H1 (cell line): Measurements from ENCODE around the gene DXO. TPM values are rescaled to one million over a fixed set of nuclear protein-coding genes. Genes with fewer than 3 reads are reported as not detected.

Source experiments
- CTCF ChIA-PET: fragments of 300-600 bp; sonication (Branson Sonifier 250); formaldehyde crosslinking; loops from one replicate; lab custom pipeline; 2021; ENCODE audit not compliant: partially characterized antibody; lab: Charles Lee
- POLR2A ChIA-PET: fragments of 300-600 bp; sonication (Branson Sonifier 250); formaldehyde crosslinking; loops from one replicate; lab custom pipeline; 2021; ENCODE audit warnings: inconsistent platforms; ENCODE audit not compliant: partially characterized antibody; lab: Charles Lee
- DNase-seq, 2 experiments: peaks; one replicate each; pipeline versions ENCODE4 v3.0.0 to v3.0.0-alpha.2; 2010 to 2022; ENCODE audit warnings: low spot score in 2 of 2, low read depth in 1 of 2, mixed read lengths in 1 of 2
- FAIRE-seq: peaks from 2 replicates; lab custom pipeline; 2011; peaks lifted over from hg19 to GRCh38; lab: Jason Lieb, UNC
- H2AFZ ChIP-seq: 2 replicates; pipeline ENCODE4 v1.8.1; 2012; ENCODE audit warnings: low read length, inconsistent platforms
- H2AK5ac ChIP-seq: 2 replicates; pipeline ENCODE4 v1.6.1; 2013; ENCODE audit warnings: low read depth, low read length
- H2BK120ac ChIP-seq: replicated peaks from 2 replicates; pipeline ENCODE3; 2013; ENCODE audit warnings: low read depth, low read length, inconsistent platforms
- H2BK12ac ChIP-seq: 2 replicates; pipeline ENCODE4 v1.6.1; 2013; ENCODE audit warnings: low read depth, low read length
- H2BK15ac ChIP-seq: 2 replicates; pipeline ENCODE4 v1.6.1; 2013; ENCODE audit warnings: low read length
- H2BK20ac ChIP-seq: 2 replicates; pipeline ENCODE4 v1.6.1; 2013; ENCODE audit warnings: low read length
- H2BK5ac ChIP-seq: 2 replicates; pipeline ENCODE4 v1.6.1; 2013; ENCODE audit warnings: low read depth, low read length
- H3K14ac ChIP-seq: 2 replicates; pipeline ENCODE4 v1.6.1; 2013; ENCODE audit warnings: inconsistent platforms; ENCODE audit not compliant: insufficient read length
- H3K18ac ChIP-seq: 2 replicates; pipeline ENCODE4 v1.6.1; 2013; ENCODE audit warnings: low read length; ENCODE audit errors: extremely low read depth
- H3K23ac ChIP-seq: 2 replicates; pipeline ENCODE4 v1.6.1; 2013; ENCODE audit warnings: inconsistent platforms; ENCODE audit not compliant: insufficient read length
- H3K23me2 ChIP-seq: 2 replicates; pipeline ENCODE4 v1.6.1; 2013; ENCODE audit warnings: low read depth, low read length
- H3K27ac ChIP-seq: 2 replicates; pipeline ENCODE4 v1.6.1; 2011; ENCODE audit warnings: low read depth, low read length, inconsistent platforms
- H3K27me3 ChIP-seq, 4 experiments: replicated peaks in 1 of 4; 1 replicate in 1 of 4; 2 replicates in 3 of 4; pipeline versions ENCODE4 v1.6.1 to v1.8.1; 2011 to 2013; ENCODE audit warnings: low read length in 3 of 4, mild to moderate bottlenecking in 3 of 4, inconsistent platforms in 2 of 4, mixed read lengths in 2 of 4, moderate library complexity in 1 of 4; ENCODE audit not compliant: control insufficient read depth in 3 of 4, insufficient read depth in 3 of 4; ENCODE audit errors: extremely low read depth in 1 of 4
- H3K36me3 ChIP-seq, 4 experiments: 2 replicates each; pipeline versions ENCODE4 v1.6.1 to v1.8.1; 2011 to 2013; ENCODE audit warnings: mild to moderate bottlenecking in 4 of 4, low read length in 3 of 4, moderate library complexity in 2 of 4, control low read depth in 1 of 4, inconsistent platforms in 1 of 4; ENCODE audit not compliant: insufficient read depth in 4 of 4, control insufficient read depth in 2 of 4
- H3K4ac ChIP-seq: replicated peaks from 2 replicates; pipeline ENCODE3; 2013; ENCODE audit warnings: low read length, low read depth, mixed read lengths, inconsistent platforms; ENCODE audit not compliant: insufficient read length
- H3K4me1 ChIP-seq, 4 experiments: replicated peaks in 1 of 4; 1 replicate in 1 of 4; 2 replicates in 3 of 4; pipeline versions ENCODE4 v1.6.1 to v1.8.1; 2011 to 2013; ENCODE audit warnings: low read length in 3 of 4, inconsistent platforms in 2 of 4, mixed read lengths in 1 of 4; ENCODE audit not compliant: insufficient read depth in 4 of 4, control insufficient read depth in 3 of 4
- H3K4me2 ChIP-seq, 2 experiments: 2 replicates each; pipeline versions ENCODE4 v1.6.1 to v1.8.1; 2011 to 2013; ENCODE audit warnings: low read depth in 2 of 2, low read length in 2 of 2, control low read depth in 1 of 2, inconsistent platforms in 1 of 2, mild to moderate bottlenecking in 1 of 2; ENCODE audit not compliant: insufficient read depth in 1 of 2
- H3K4me3 ChIP-seq, 4 experiments: fragments of 200-600, 300-600 bp in 1 of 4; sonication (generic), shearing (Covaris generic), sonication (Bioruptor Twin) in 1 of 4; 2 replicates each; pipeline versions ENCODE4 v1.5.1 to v1.8.1; 2011 to 2016; ENCODE audit warnings: low read length in 4 of 4, low read depth in 3 of 4, control low read depth in 2 of 4, inconsistent platforms in 2 of 4, mild to moderate bottlenecking in 2 of 4, mixed read lengths in 1 of 4, moderate library complexity in 1 of 4; ENCODE audit not compliant: insufficient read depth in 2 of 4; ENCODE audit errors: extremely low read depth in 1 of 4
- H3K56ac ChIP-seq: replicated peaks from 2 replicates; pipeline ENCODE3; 2013; ENCODE audit warnings: low read depth, mild to moderate bottlenecking, mixed read lengths, low read length, inconsistent platforms; ENCODE audit not compliant: insufficient read length
- H3K79me1 ChIP-seq: 2 replicates; pipeline ENCODE4 v1.6.1; 2013; ENCODE audit warnings: low read depth, low read length, control low read depth
- H3K79me2 ChIP-seq, 2 experiments: 2 replicates each; pipeline versions ENCODE4 v1.6.1 to v1.8.1; 2012 to 2013; ENCODE audit warnings: low read length in 2 of 2, mild to moderate bottlenecking in 2 of 2, inconsistent platforms in 1 of 2; ENCODE audit not compliant: insufficient read depth in 2 of 2, control insufficient read depth in 1 of 2
- H3K9ac ChIP-seq, 4 experiments: replicated peaks in 1 of 4; 1 replicate in 1 of 4; 2 replicates in 3 of 4; pipeline versions ENCODE4 v1.6.1 to v1.8.1; 2011 to 2013; ENCODE audit warnings: low read depth in 3 of 4, low read length in 3 of 4, control low read depth in 2 of 4, mild to moderate bottlenecking in 2 of 4, moderate library complexity in 2 of 4, inconsistent platforms in 1 of 4; ENCODE audit errors: extremely low read depth in 1 of 4
- H3K9me3 ChIP-seq, 2 experiments: 2 replicates each; pipeline versions ENCODE4 v1.6.1 to v1.8.1; 2012 to 2013; ENCODE audit warnings: mild to moderate bottlenecking in 2 of 2, moderate library complexity in 2 of 2, control low read depth in 1 of 2, inconsistent platforms in 1 of 2, low read depth in 1 of 2, low read length in 1 of 2, mixed read lengths in 1 of 2; ENCODE audit not compliant: insufficient read depth in 2 of 2
- H4K20me1 ChIP-seq, 2 experiments: replicated peaks in 1 of 2; 2 replicates each; pipeline versions ENCODE3 to v1.8.1; 2011 to 2013; ENCODE audit warnings: inconsistent platforms in 2 of 2, low read length in 2 of 2, mild to moderate bottlenecking in 1 of 2; ENCODE audit not compliant: insufficient read depth in 2 of 2, control insufficient read depth in 1 of 2
- H4K5ac ChIP-seq: 2 replicates; pipeline ENCODE4 v1.6.1; 2013; ENCODE audit warnings: low read length, low read depth, mixed read lengths, inconsistent platforms; ENCODE audit not compliant: insufficient read length
- H4K8ac ChIP-seq: 2 replicates; pipeline ENCODE4 v1.8.0; 2013; ENCODE audit warnings: mild to moderate bottlenecking, moderate library complexity, low read length, inconsistent platforms; ENCODE audit not compliant: insufficient read depth; ENCODE audit errors: extremely low read depth
- H4K91ac ChIP-seq: replicated peaks from 2 replicates; pipeline ENCODE3; 2013; ENCODE audit warnings: low read length, mixed read lengths, inconsistent platforms; ENCODE audit not compliant: insufficient read length
- POLR2A ChIP-seq, 2 experiments: IDR thresholded peaks; 1 replicate in 1 of 2; 2 replicates in 1 of 2; pipeline ENCODE4 v1.6.1; 2011; ENCODE audit warnings: low read depth in 2 of 2, low read length in 2 of 2, mild to moderate bottlenecking in 2 of 2; ENCODE audit errors: control extremely low read depth in 1 of 2
- TBP ChIP-seq: IDR thresholded peaks from 2 replicates; pipeline ENCODE4 v1.6.1; 2011; ENCODE audit warnings: low read depth, low read length, improper control_type of control experiment
- ZNF274 ChIP-seq: IDR thresholded peaks from 2 replicates; pipeline ENCODE4 v1.7.0; 2012; ENCODE audit warnings: low read length, borderline replicate concordance; ENCODE audit errors: extremely low read depth
- WGBS, 2 experiments: shearing (Covaris generic) in 1 of 2; methylation state at CpG; one replicate each; pipeline versions ENCODE4 v1.1.6 to v1.1.7; 2013 to 2015; ENCODE audit warnings: low lambda C conversion rate in 2 of 2, mixed read lengths in 2 of 2, inconsistent platforms in 1 of 2, low coverage in 1 of 2, missing lambda C conversion rate in 1 of 2; ENCODE audit not compliant: insufficient replicate concordance in 2 of 2, insufficient coverage in 1 of 2, insufficient read length in 1 of 2; ENCODE audit errors: extremely low coverage in 1 of 2, missing lambda C conversion rate in 1 of 2; 5-methylcytosine and 5-hydroxymethylcytosine counted together
- polyA plus RNA-seq, 7 experiments: library from polyadenylated mRNA; depleted of rRNA in 3 of 7; stranded (reverse) in 5 of 7; unstranded in 2 of 7; fragments of >200 nt in 5 of 7; fragments of 200-250 nt in 2 of 7; gene quantifications; 1 replicate in 5 of 7; 2 replicates in 1 of 7; 4 replicates in 1 of 7; pipeline versions ENCODE4 v1.2.1 to v1.2.3, GENCODE V29; 2011 to 2013; ENCODE audit warnings: missing spikeins in 2 of 7, mixed read lengths in 2 of 7
- total RNA-seq: library from RNA; stranded (reverse); fragmentation: NEBNext Ultra II Directional; extraction: Animal tissue kit (Norgen Biotek cat#: 25700); gene quantifications from 2 replicates; pipeline ENCODE4 v1.2.1, GENCODE V29; 2021

The DXO gene
- total and polyA plus RNA-seq, 2 of the 8 experiments (the other 6 are each of a cell fraction or from before 2014, with no cell fraction given): 14.7 to 23.9 TPM

DNA sequence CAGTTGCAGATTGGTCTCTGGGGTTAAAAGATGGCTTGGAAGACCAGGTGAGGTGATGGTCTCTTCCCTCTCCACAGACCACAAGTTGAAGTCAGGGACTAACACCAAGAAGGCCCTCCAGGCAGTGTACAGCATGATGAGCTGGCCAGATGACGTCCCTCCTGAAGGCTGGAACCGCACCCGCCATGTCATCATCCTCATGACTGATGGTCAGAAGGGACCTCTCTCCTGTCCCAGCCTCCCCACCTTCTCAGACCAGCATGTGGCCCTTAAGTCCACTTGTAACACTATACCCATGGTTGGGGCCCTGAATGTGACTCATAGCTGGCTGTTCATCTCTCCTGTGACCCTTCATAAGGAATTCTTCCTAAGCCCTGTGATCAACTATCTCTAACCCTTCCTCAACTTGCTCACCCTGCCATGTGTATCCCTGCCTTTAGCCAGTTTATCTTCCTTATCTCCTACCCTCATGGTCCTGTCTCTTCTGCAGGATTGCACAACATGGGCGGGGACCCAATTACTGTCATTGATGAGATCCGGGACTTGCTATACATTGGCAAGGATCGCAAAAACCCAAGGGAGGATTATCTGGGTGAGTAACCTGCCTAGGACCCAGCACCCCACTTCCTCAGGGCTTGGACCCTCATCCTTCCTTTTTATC, 23.1 kb downstream of the DXO start:
- Histone ChIP-seq H3K9me3 (no peaks in the 10 kb centered on the region), H3K79me1 (no peaks in the 10 kb centered on the region), H2BK12ac (no peak overlapping the region), H2BK20ac (no peak overlapping the region), H3K4ac (no peak overlapping the region), H3K4me1 (peaks cover 0 to 2% (median 0%) of the 10 kb centered on the region in 4 experiments; a peak in 1 of 7 replicates), H3K18ac (no peak overlapping the region), H2AFZ (no peak overlapping the region), H3K14ac (no peak overlapping the region), H3K27ac (no peak overlapping the region), H4K8ac (no peak overlapping the region), H4K91ac (no peak overlapping the region), H3K4me2 (no peak overlapping the region), H3K79me2 (no peaks in the 10 kb centered on the region), H3K9ac (peak overlapping the region in 1 of 4 experiments; percentile 3; a peak in 2 of 7 replicates), H3K27me3 (peaks cover 0 to 5% (median 2%) of the 10 kb centered on the region in 4 experiments; a peak in 3 of 7 replicates), H4K5ac (no peak overlapping the region), H2AK5ac (no peak overlapping the region), H3K23ac (no peak overlapping the region), H2BK15ac (no peak overlapping the region), H2BK120ac (no peak overlapping the region), H3K36me3 (peaks cover 14 to 26% (median 24%) of the 10 kb centered on the region in 4 experiments; a peak in 7 of 8 replicates), H2BK5ac (no peak overlapping the region), H4K20me1 (no peaks in the 10 kb centered on the region), H3K23me2 (no peaks in the 10 kb centered on the region), H3K56ac (no peak overlapping the region), H3K4me3 (no peak overlapping the region)
- 95% methylated on average over 6 of the region's 6 CpGs; no CpG with 5 or more reads in 1 of the 2 experiments for WGBS, 2 experiments
- ChIA-PET CTCF (interaction anchor here (0.6 to 4.3 kb wide), 3 partner anchors 25 to 697 kb away, joined by 3 to 43 read pairs (median 3); no protein-coding TSS in a partner anchor), POLR2A (interaction anchor here (0.8 to 16.4 kb wide), 8 partner anchors 8 to 150 kb away, joined by 3 to 279 read pairs (median 6); partner anchors contain the start of genes DXO, NELFE and SKIC2)
- no peak for DNase-seq
- TF ChIP-seq ZNF274 (no peak), TBP (no peak), POLR2A (IDR thresholded peaks at IDR 0.05; ENCODE audit: control extremely low read depth in 1 of 2, low read depth in 2 of 2, low read length in 2 of 2) (peak in 1 of 2 experiments; percentile 51; a peak in 1 of 3 replicates)
- no peak for FAIRE-seq
